ENCODE measurements around the gene ASTN2.
A peak's percentile ranks its signal among the peaks of the same experiment; 100 is the strongest.

ASTN2 gene

GRCh38 chr9:117293206-117294114, 121.4 kb downstream of the ASTN2 start:
- DNase-seq, result no peak

- DNase-seq, result no peak
Observed at GRCh38 chr9:117290856-117291622, 123.8 kb downstream of the ASTN2 start.

GRCh38 chr9:117290306-117290840, 124.5 kb downstream of the ASTN2 start:
- no peak for DNase-seq

GRCh38 chr9:117286245-117286644, 128.6 kb downstream of the ASTN2 start:
- DNase-seq, result no peak

GRCh38 chr9:117284414-117284813, 130.4 kb downstream of the ASTN2 start:
- no peak for DNase-seq

- no peak for DNase-seq
Observed at GRCh38 chr9:117282541-117282940, 132.3 kb downstream of the ASTN2 start.

GRCh38 chr9:117278471-117279035, 136.3 kb downstream of the ASTN2 start:
- DNase-seq, result no peak

- no peak for DNase-seq
Observed at GRCh38 chr9:117278020-117278419, 136.8 kb downstream of the ASTN2 start.

GRCh38 chr9:117276444-117276843, 138.4 kb downstream of the ASTN2 start:
- no peak for DNase-seq

GRCh38 chr9:117273612-117274011, 141.2 kb downstream of the ASTN2 start:
- no peak for DNase-seq

- DNase-seq, result no peak
Observed at GRCh38 chr9:117268847-117269446, 145.9 kb downstream of the ASTN2 start.

- no peak for DNase-seq
Observed at GRCh38 chr9:117266855-117267497, 147.9 kb downstream of the ASTN2 start.

- no peak for DNase-seq
Observed at GRCh38 chr9:117265253-117265652, 149.6 kb downstream of the ASTN2 start.

GRCh38 chr9:117258184-117258866, 156.5 kb downstream of the ASTN2 start:
- peak; percentile 2 for DNase-seq

- no peak for DNase-seq
Observed at GRCh38 chr9:117253261-117253660, 161.6 kb downstream of the ASTN2 start.

- DNase-seq, result no peak
Observed at GRCh38 chr9:117250610-117251215, 164.1 kb downstream of the ASTN2 start.

GRCh38 chr9:117249799-117250198, 165.1 kb downstream of the ASTN2 start:
- no peak for DNase-seq

- no peak for DNase-seq
Observed at GRCh38 chr9:117247266-117247665, 167.6 kb downstream of the ASTN2 start.

- DNase-seq, result no peak
Observed at GRCh38 chr9:117245175-117245829, 169.6 kb downstream of the ASTN2 start.

GRCh38 chr9:117242082-117242481, 172.8 kb downstream of the ASTN2 start:
- DNase-seq, result no peak
